Right cardiac atrium (tissue), 5 donors: ENCODE data around the gene HTN1. TPM values are rescaled to one million over a fixed set of nuclear protein-coding genes. Genes with fewer than 3 reads are reported as not detected.
"Not testable (repeated sequence)": the region's sequence is repeated elsewhere in the genome, so short reads cannot be mapped to it uniquely, and the experiment has no call there.

Source experiments
- ATAC-seq, 2 donors: fragments of 200-7000 bp; cut with Tn5 transposase; one replicate each; pipeline versions ENCODE4 v1.8.0 to v1.9.1; 2020; ENCODE audit warnings: moderate library complexity in 2 of 2, mild to moderate bottlenecking in 1 of 2
- DNase-seq, 3 donors: peaks; one replicate each; pipeline ENCODE4 v3.0.0-alpha.2; 2020
- H3K27ac ChIP-seq: one replicate; pipeline ENCODE4 v1.5.1; 2013; ENCODE audit warnings: mild to moderate bottlenecking, low read length, control low read depth, moderate library complexity
- H3K27me3 ChIP-seq: one replicate; pipeline ENCODE4 v1.6.1; 2013; ENCODE audit not compliant: control insufficient read depth, insufficient read depth
- H3K4me1 ChIP-seq: one replicate; pipeline ENCODE4 v1.6.1; 2013; ENCODE audit warnings: low read length; ENCODE audit not compliant: control insufficient read depth, insufficient read depth
- H3K4me3 ChIP-seq: one replicate; pipeline ENCODE4 v1.5.1; 2013; ENCODE audit warnings: low read length, control low read depth
- H3K9me3 ChIP-seq: one replicate; pipeline ENCODE4 v1.6.1; 2013; ENCODE audit warnings: low read length; ENCODE audit not compliant: control insufficient read depth
- WGBS: extraction: QIAGEN DNeasy Blood & Tissue Kit; methylation state at CpG from one replicate; pipeline ENCODE4 v1.1.7; 2013; 5-methylcytosine and 5-hydroxymethylcytosine counted together
- intact Hi-C, 4 donors: fragments of 100-400 bp; cut with DNase I; formaldehyde crosslinking; loops; one replicate each; pipeline versions ENCODE4 v1.11.0 to v1.14.0; 2022 to 2023
- long read RNA-seq, 4 donors: library from polyadenylated mRNA; unstranded; transcript quantifications; one replicate each; pipeline ENCODE4 v2.0.0, GENCODE V29; 2020 to 2021
- polyA plus RNA-seq: library from polyadenylated mRNA; stranded (reverse); fragments of 200-250 nt; gene quantifications from one replicate; pipeline ENCODE4 v1.2.3, GENCODE V29; 2013
- total RNA-seq, 4 donors: library from RNA; stranded (reverse); fragmentation: NEBNext Ultra II Directional; extraction: Animal tissue kit (Norgen Biotek cat#: 25700); gene quantifications; one replicate each; pipeline ENCODE4 v1.2.1, GENCODE V29; 2021
- donor health status: healthy with polysubstance abuse.
- donor health status: DM: no; HTN: yes; CAD: no.
- donor health status: DM: no; HTN: no; CAD: no.
- donor health status: DM: no; HTN: yes; CAD: no; lungs with severe emphysema.
- donor health status: DM: yes; HTN: yes; CAD: no.

HTN1 gene
- total RNA-seq (not detected), polyA plus RNA-seq (not detected)
- long read RNA-seq, donor 1, result 0 reads
- long read RNA-seq, donor 2, result 0 reads
- long read RNA-seq, donor 3, result 0 reads
- long read RNA-seq, donor 4, result 0 reads

DNA sequence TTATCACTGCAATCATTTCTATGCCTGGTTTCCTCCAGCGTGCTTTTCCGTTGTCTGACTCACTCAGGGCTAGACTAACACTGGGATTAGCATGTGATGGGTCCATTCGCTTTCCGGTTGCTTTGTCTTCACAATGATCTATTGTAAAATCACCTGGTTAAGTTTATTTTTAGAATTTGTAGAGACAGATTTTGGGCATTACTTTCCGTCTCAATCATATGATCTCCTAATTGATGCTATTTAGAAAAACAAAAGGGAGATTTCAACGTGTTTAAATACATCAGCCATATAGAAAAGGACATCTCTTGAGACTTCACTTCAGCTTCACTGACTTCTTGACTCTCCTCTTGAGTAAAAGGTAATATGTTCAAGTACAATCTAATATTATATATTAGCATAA is at the start of gene HTN1:
Gene HTN1, plus strand, starts transcription at position 301 of the 400 bp plus-strand sequence. CDS start 2,639 bp downstream, outside the sequence.
- WGBS, result 76% methylated on average over 5 of the region's 6 CpGs
- intact Hi-C loops, result not testable (repeated sequence)

DNA sequence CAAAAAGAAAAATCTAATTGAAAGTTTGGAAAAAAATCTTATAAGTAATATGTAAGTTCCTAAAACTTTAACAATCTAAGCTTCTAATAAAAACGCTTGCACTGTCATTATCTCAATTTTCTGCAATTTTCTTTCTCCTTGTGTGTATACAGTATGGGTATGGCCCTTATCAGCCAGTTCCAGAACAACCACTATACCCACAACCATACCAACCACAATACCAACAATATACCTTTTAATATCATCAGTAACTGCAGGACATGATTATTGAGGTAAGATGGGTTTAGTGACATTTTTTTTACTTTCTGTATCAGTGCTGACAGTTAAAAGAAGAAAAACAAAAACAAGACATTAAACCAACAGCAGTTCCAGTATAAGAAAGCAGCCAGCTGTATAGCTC is 49.5 kb upstream of the HTN1 start:
- H3K4me1 ChIP-seq, result no peaks in the 10 kb centered on the region
- H3K9me3 ChIP-seq, result no peaks in the 10 kb centered on the region
- WGBS, result 85% methylated on average over 1 of the region's 1 CpG
- ATAC-seq (no peak), DNase-seq (no peak)
- no peak overlapping the region for H3K27ac ChIP-seq
- intact Hi-C loops, result no loop called here
- no peaks in the 10 kb centered on the region for H3K27me3 ChIP-seq
- no peak overlapping the region for H3K4me3 ChIP-seq

More for the DNA sequence above, at the start of gene HTN1:
- H3K4me1 ChIP-seq, H3K27me3 ChIP-seq, H3K9me3 ChIP-seq, H3K4me3 ChIP-seq, ATAC-seq, H3K27ac ChIP-seq, DNase-seq: not testable (repeated sequence)

GRCh38 chr4:70002507-70002906 is 47.7 kb upstream of the HTN1 start:
- H3K4me1 ChIP-seq, result no peaks in the 10 kb centered on the region
- H3K27ac ChIP-seq, result no peak overlapping the region
- no peak overlapping the region for H3K4me3 ChIP-seq
- no peaks in the 10 kb centered on the region for H3K9me3 ChIP-seq
- ATAC-seq (no peak), DNase-seq (no peak)
- intact Hi-C loops, result no loop called here
- no peaks in the 10 kb centered on the region for H3K27me3 ChIP-seq

GRCh38 chr4:70008771-70009170 is 41.5 kb upstream of the HTN1 start:
- H3K4me1 ChIP-seq, result no peaks in the 10 kb centered on the region
- H3K9me3 ChIP-seq, result no peaks in the 10 kb centered on the region
- no peak overlapping the region for H3K4me3 ChIP-seq
- H3K27me3 ChIP-seq, result no peaks in the 10 kb centered on the region
- DNase-seq (no peak), ATAC-seq (no peak)
- H3K27ac ChIP-seq, result no peak overlapping the region
- WGBS, result 38% methylated on average over 3 of the region's 3 CpGs
- intact Hi-C loops, result no loop called here

- H3K27me3 ChIP-seq, intact Hi-C loops, H3K27ac ChIP-seq, H3K4me3 ChIP-seq, H3K9me3 ChIP-seq, ATAC-seq, H3K4me1 ChIP-seq: not testable (repeated sequence)
- peak in 1 of 3 donors; percentile 18 for DNase-seq
- 85% methylated on average over 9 of the region's 10 CpGs for WGBS
These were observed 31.2 kb upstream of the HTN1 start for GRCh38 chr4:70019006-70019405.

GRCh38 chr4:70023218-70023617 is 27.0 kb upstream of the HTN1 start:
- 73% methylated on average over 2 of the region's 2 CpGs for WGBS
- no peak overlapping the region for H3K4me3 ChIP-seq
- no peaks in the 10 kb centered on the region for H3K4me1 ChIP-seq
- no peak overlapping the region for H3K27ac ChIP-seq
- intact Hi-C loops, result no loop called here
- H3K9me3 ChIP-seq, result no peaks in the 10 kb centered on the region
- DNase-seq (no peak), ATAC-seq (no peak)
- H3K27me3 ChIP-seq, result no peaks in the 10 kb centered on the region

- Histone ChIP-seq H3K9me3 (no peaks in the 10 kb centered on the region), H3K4me1 (no peaks in the 10 kb centered on the region), H3K4me3 (no peak overlapping the region), H3K27ac (no peak overlapping the region), H3K27me3 (no peaks in the 10 kb centered on the region)
- intact Hi-C loops, result no loop called here
- WGBS, result 76% methylated on average over 5 of the region's 5 CpGs
- DNase-seq, result no peak
- no peak for ATAC-seq
These were observed 23.2 kb upstream of the HTN1 start for GRCh38 chr4:70027011-70027410.

- H3K27me3 ChIP-seq, H3K4me1 ChIP-seq, ATAC-seq, H3K27ac ChIP-seq, intact Hi-C loops, H3K9me3 ChIP-seq, H3K4me3 ChIP-seq, DNase-seq: not testable (repeated sequence)
- WGBS, result 73% methylated on average over 7 of the region's 7 CpGs
These were observed 22.1 kb upstream of the HTN1 start, which contains the start of gene HTN3 for GRCh38 chr4:70028159-70028558. HTN3 (plus strand) TSS chr4:70028459; CDS start chr4:70030741, 2,282 bp downstream.

DNA sequence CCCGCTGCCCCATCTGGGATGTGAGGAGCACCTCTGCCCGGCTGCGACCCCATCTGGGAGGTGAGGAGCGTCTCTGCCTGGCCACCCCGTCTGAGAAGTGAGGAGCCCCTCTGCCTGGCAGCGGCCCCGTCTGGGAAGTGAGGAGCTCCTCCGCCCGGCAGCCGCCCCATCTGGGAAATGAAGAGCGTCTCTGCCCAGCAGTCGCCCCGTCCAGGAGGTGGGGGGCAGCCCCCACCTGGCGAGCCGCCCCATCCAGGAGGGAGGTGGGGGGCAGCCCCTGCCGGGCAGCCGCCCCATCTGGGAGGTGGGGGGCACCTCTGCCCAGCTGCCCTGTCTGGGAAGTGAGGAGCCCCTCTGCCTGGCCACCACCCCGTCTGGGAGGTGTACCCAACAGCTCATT is 12.7 kb upstream of the HTN1 start:
- ATAC-seq, H3K9me3 ChIP-seq, intact Hi-C loops, H3K4me3 ChIP-seq, H3K27ac ChIP-seq, H3K4me1 ChIP-seq, H3K27me3 ChIP-seq: not testable (repeated sequence)
- DNase-seq, result peak in 1 of 3 donors; percentile 33
- 89% methylated on average over 18 of the region's 18 CpGs for WGBS

DNA sequence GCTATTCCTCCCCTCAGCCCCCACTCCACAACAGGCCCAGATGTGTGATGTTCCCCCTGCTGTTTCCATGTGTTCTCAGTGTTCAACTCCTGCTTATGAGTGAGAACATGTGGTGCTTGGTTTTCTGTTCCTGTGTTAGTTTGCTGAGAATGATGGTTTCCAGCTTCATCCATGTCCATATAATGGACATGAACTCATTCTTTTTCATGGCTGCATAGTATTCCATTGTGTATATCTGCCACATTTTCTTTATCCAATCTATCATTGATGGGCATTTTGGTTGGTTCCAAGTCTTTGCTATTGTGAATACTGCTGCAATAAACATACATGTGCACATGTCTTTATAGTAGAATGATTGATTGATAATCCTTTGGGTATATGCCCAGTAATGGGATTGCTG is 10.3 kb upstream of the HTN1 start:
- intact Hi-C loops, H3K27me3 ChIP-seq: not testable (repeated sequence)

GRCh38 chr4:70041652-70042286 is 8.5 kb upstream of the HTN1 start:
- Histone ChIP-seq H3K9me3 (no peaks in the 10 kb centered on the region), H3K27me3 (no peaks in the 10 kb centered on the region), H3K27ac (no peak overlapping the region), H3K4me3 (no peak overlapping the region), H3K4me1 (no peaks in the 10 kb centered on the region)
- DNase-seq, result no peak
- ATAC-seq, result no peak
- intact Hi-C loops, result no loop called here
- WGBS, result 77% methylated on average over 7 of the region's 7 CpGs

More for the DNA sequence above, 10.3 kb upstream of the HTN1 start:
- H3K27ac ChIP-seq, DNase-seq, ATAC-seq, H3K9me3 ChIP-seq, H3K4me3 ChIP-seq, H3K4me1 ChIP-seq: not testable (repeated sequence)

- H3K27ac ChIP-seq, ATAC-seq, H3K4me3 ChIP-seq, H3K27me3 ChIP-seq, DNase-seq, intact Hi-C loops, H3K9me3 ChIP-seq, H3K4me1 ChIP-seq: not testable (repeated sequence)
- 46% methylated on average over 1 of the region's 1 CpG for WGBS
These were observed 6.3 kb downstream of the HTN1 start for GRCh38 chr4:70056534-70056933.
